GM03348 (cell line): ENCODE data around the gene PKN2.
"Not testable (repeated sequence)": the region's sequence is repeated elsewhere in the genome, so short reads cannot be mapped to it uniquely, and the experiment has no call there.

Experiments used
- DNase-seq: peaks from one replicate; pipeline ENCODE4 v3.0.0; 2012; ENCODE audit warnings: low spot score

PKN2 gene

GRCh38 chr1:88791192-88791591 is 107.1 kb downstream of the PKN2 start:
- DNase-seq: no peak

- no peak for DNase-seq
Measured at GRCh38 chr1:88799491-88799890, 115.4 kb downstream of the PKN2 start.

GRCh38 chr1:88800382-88801051 is 116.4 kb downstream of the PKN2 start:
- peak; percentile 54 for DNase-seq

GRCh38 chr1:88801575-88802208 is 117.6 kb downstream of the PKN2 start:
- DNase-seq: no peak

GRCh38 chr1:88802404-88802803 is 118.3 kb downstream of the PKN2 start:
- DNase-seq: no peak

GRCh38 chr1:88802950-88803349 is 118.9 kb downstream of the PKN2 start:
- DNase-seq: peak; percentile 63

- no peak for DNase-seq
Measured at GRCh38 chr1:88803444-88803843, 119.4 kb downstream of the PKN2 start.

- DNase-seq: no peak
Measured at GRCh38 chr1:88812366-88812765, 128.3 kb downstream of the PKN2 start.

- no peak for DNase-seq
Measured at GRCh38 chr1:88813471-88813870, 129.4 kb downstream of the PKN2 start.

GRCh38 chr1:88819642-88820041 is 135.6 kb downstream of the PKN2 start:
- not testable (repeated sequence) for DNase-seq

- DNase-seq: no peak
Measured at GRCh38 chr1:88825721-88826120, 141.6 kb downstream of the PKN2 start.

- DNase-seq: no peak
Measured at GRCh38 chr1:88847643-88848042, 163.6 kb downstream of the PKN2 start.

GRCh38 chr1:88851303-88852063 is 167.4 kb downstream of the PKN2 start:
- no peak for DNase-seq

- peak; percentile 41 for DNase-seq
Measured at GRCh38 chr1:88867743-88868521, 183.9 kb downstream of the PKN2 start.

GRCh38 chr1:88869644-88870043 is 185.6 kb downstream of the PKN2 start:
- not testable (repeated sequence) for DNase-seq

- no peak for DNase-seq
Measured at GRCh38 chr1:88873737-88874349, 189.8 kb downstream of the PKN2 start.

GRCh38 chr1:88875595-88875994 is 191.5 kb downstream of the PKN2 start:
- no peak for DNase-seq

GRCh38 chr1:88876573-88877365 is 192.7 kb downstream of the PKN2 start:
- DNase-seq: no peak

GRCh38 chr1:88877382-88877825 is 193.3 kb downstream of the PKN2 start:
- peak; percentile 48 for DNase-seq

- no peak for DNase-seq
Measured at GRCh38 chr1:88877911-88878310, 193.8 kb downstream of the PKN2 start.

GRCh38 chr1:88878731-88879130 is 194.7 kb downstream of the PKN2 start:
- DNase-seq: no peak
